SK-N-SH treated with all-trans-retinoic acid at 6 μM for 48 hours (cell line): ENCODE measurements around the gene HHATL.

Experiments
- ESRRG ChIP-seq: fragments of 250-450 bp; sonication (Bioruptor Pico); IDR thresholded peaks from 2 replicates; pipeline ENCODE4 v1.6.1; 2021; ENCODE audit warnings: mild to moderate bottlenecking

Gene HHATL

GRCh38 chr3:42647821-42648459 lies 54.7 kb downstream of the HHATL start (continued):
- no peak for TF ChIP-seq ESRRG (CRISPR knock-in tag)
- TF ChIP-seq, all 23 proteins: peak for 0
